ENCODE measurements around the gene TEX264. TPM values are rescaled to one million over a fixed set of nuclear protein-coding genes. Genes with fewer than 3 reads are reported as not detected.

The TEX264 gene
- total and polyA plus RNA-seq, 10 donors = 29.8 to 73.1 (median 53.9) TPM

- H3K27me3 ChIP-seq (replicated peaks in 1 of 7) = no peaks in the 10 kb centered on the region
- peaks cover 61 to 100% (median 96%) of the 10 kb centered on the region in 6 donors for H3K4me1 ChIP-seq
- H3K9me3 ChIP-seq = no peaks in the 10 kb centered on the region
- WGBS, 5 donors = 9 to 20% (median 13%) methylated on average over 4 of the region's 4 CpGs
- peak overlapping the region; percentile 41 to 84 (median 70) for H3K27ac ChIP-seq
- peak; percentile 85 for DNase-seq
- peaks cover 0 to 82% (median 12%) of the 10 kb centered on the region in 6 donors for H3K36me3 ChIP-seq
- TF ChIP-seq POLR2A (IDR thresholded peaks at IDR 0.05) (no peak), POLR2AphosphoS5 (IDR thresholded peaks at IDR 0.05) (peak in 1 of 3 donors; percentile 74), CTCF (IDR thresholded peaks at IDR 0.05 in 8 of 11, conservative IDR thresholded peaks at IDR 0.05 in 3 of 11) (peak; percentile 85 to 99 (median 95))
- peak overlapping the region in 4 of 8 donors; percentile 10 to 46 (median 10) for H3K4me3 ChIP-seq
- intact Hi-C loops (cut with DNase I; ENCODE audit: low total_unique reads) = loop anchor here (5.0 kb wide), 1 partner anchor 180 kb away; the partner anchor contains the start of gene DCAF1
Observed at GRCh38 chr3:51682079-51682478, 11.0 kb downstream of the TEX264 start.

GRCh38 chr3:51682526-51682925, 11.5 kb downstream of the TEX264 start:
- no peaks in the 10 kb centered on the region for H3K27me3 ChIP-seq (replicated peaks in 1 of 7)
- 48 to 73% (median 69%) methylated on average over 7 of the region's 7 CpGs for WGBS, 5 donors
- H3K27ac ChIP-seq = peak overlapping the region in 5 of 8 donors; percentile 66 to 84 (median 76)
- TF ChIP-seq CTCF (IDR thresholded peaks at IDR 0.05 in 8 of 11, conservative IDR thresholded peaks at IDR 0.05 in 3 of 11) (no peak), POLR2AphosphoS5 (IDR thresholded peaks at IDR 0.05) (no peak), POLR2A (IDR thresholded peaks at IDR 0.05) (no peak)
- no peak overlapping the region for H3K4me3 ChIP-seq
- no peaks in the 10 kb centered on the region for H3K9me3 ChIP-seq
- peaks cover 0 to 82% (median 12%) of the 10 kb centered on the region in 6 donors for H3K36me3 ChIP-seq
- peak; percentile 71 for DNase-seq
- intact Hi-C loops (cut with DNase I; ENCODE audit: low total_unique reads) = loop anchor here (5.0 kb wide), 1 partner anchor 180 kb away; the partner anchor contains the start of gene DCAF1
- peaks cover 63 to 100% (median 98%) of the 10 kb centered on the region in 6 donors for H3K4me1 ChIP-seq

GRCh38 chr3:51683566-51683965, 12.5 kb downstream of the TEX264 start:
- Histone ChIP-seq H3K4me3 (no peak overlapping the region), H3K36me3 (peaks cover 0 to 82% (median 12%) of the 10 kb centered on the region in 6 donors), H3K27ac (peak overlapping the region in 5 of 8 donors; percentile 81 to 90 (median 83)), H3K4me1 (peaks cover 59 to 100% (median 96%) of the 10 kb centered on the region in 6 donors), H3K27me3 (replicated peaks in 1 of 7) (no peaks in the 10 kb centered on the region), H3K9me3 (no peaks in the 10 kb centered on the region)
- WGBS, 5 donors = 37 to 55% (median 50%) methylated on average over 2 of the region's 2 CpGs
- DNase-seq = no peak
- TF ChIP-seq POLR2AphosphoS5 (IDR thresholded peaks at IDR 0.05) (peak in 1 of 3 donors; percentile 32), CTCF (IDR thresholded peaks at IDR 0.05 in 8 of 11, conservative IDR thresholded peaks at IDR 0.05 in 3 of 11) (no peak)
- intact Hi-C loops (cut with DNase I; ENCODE audit: low total_unique reads) = loop anchor here (5.0 kb wide), 1 partner anchor 181 kb away; the partner anchor contains the start of gene DCAF1

GRCh38 chr3:51684971-51685751, 14.1 kb downstream of the TEX264 start:
- no peaks in the 10 kb centered on the region for H3K27me3 ChIP-seq (replicated peaks in 1 of 7)
- no peaks in the 10 kb centered on the region for H3K9me3 ChIP-seq
- intact Hi-C loops (cut with DNase I; ENCODE audit: low total_unique reads) = loop anchor here (5.0 kb wide), 1 partner anchor 183 kb away; the partner anchor contains the start of gene DCAF1
- TF ChIP-seq POLR2AphosphoS5 (IDR thresholded peaks at IDR 0.05) (peak in 2 of 3 donors; percentile 39 to 50), POLR2A (IDR thresholded peaks at IDR 0.05) (no peak), CTCF (IDR thresholded peaks at IDR 0.05 in 8 of 11, conservative IDR thresholded peaks at IDR 0.05 in 3 of 11) (peak in 4 of 11 experiments; percentile 10 to 37 (median 20))
- WGBS, 5 donors = 42 to 48% (median 44%) methylated on average over 7 of the region's 7 CpGs
- H3K27ac ChIP-seq = peak overlapping the region in 7 of 8 donors; percentile 69 to 90 (median 83)
- no peak for DNase-seq
- peaks cover 0 to 85% (median 19%) of the 10 kb centered on the region in 6 donors for H3K36me3 ChIP-seq
- peaks cover 54 to 100% (median 91%) of the 10 kb centered on the region in 6 donors for H3K4me1 ChIP-seq
- no peak overlapping the region for H3K4me3 ChIP-seq
